Endometrium (tissue), 2 donors: ENCODE results near the gene ISCU.
"Not testable (repeated sequence)": the region's sequence is repeated elsewhere in the genome, so short reads cannot be mapped to it uniquely, and the experiment has no call there.

Experiments
- FAIRE-seq: peaks from 2 replicates; lab custom pipeline; 2012; peaks lifted over from hg19 to GRCh38; lab: Jason Lieb, UNC
- donor health status: control.
- donor health status: control.

Gene ISCU

DNA sequence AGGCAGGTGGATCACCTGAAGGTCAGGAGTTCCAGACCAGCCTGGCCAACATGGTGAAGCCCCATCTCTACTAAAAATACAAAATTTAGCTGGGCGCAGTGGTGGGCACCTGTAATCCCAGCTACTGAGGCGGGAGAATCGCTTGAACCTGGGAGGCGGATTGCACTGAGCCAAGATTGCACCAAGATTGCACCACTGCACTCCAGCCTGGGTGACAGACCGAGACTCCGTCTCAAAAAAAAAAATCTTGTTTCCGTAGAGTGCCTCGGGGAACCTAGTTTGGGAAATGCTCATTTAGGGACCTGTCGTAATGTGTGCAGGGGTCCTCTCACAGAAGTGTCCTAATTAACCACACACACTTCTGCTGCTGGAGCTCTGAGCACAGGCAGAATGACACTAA lies 28.1 kb downstream of the ISCU start:
- not testable (repeated sequence) for FAIRE-seq

DNA sequence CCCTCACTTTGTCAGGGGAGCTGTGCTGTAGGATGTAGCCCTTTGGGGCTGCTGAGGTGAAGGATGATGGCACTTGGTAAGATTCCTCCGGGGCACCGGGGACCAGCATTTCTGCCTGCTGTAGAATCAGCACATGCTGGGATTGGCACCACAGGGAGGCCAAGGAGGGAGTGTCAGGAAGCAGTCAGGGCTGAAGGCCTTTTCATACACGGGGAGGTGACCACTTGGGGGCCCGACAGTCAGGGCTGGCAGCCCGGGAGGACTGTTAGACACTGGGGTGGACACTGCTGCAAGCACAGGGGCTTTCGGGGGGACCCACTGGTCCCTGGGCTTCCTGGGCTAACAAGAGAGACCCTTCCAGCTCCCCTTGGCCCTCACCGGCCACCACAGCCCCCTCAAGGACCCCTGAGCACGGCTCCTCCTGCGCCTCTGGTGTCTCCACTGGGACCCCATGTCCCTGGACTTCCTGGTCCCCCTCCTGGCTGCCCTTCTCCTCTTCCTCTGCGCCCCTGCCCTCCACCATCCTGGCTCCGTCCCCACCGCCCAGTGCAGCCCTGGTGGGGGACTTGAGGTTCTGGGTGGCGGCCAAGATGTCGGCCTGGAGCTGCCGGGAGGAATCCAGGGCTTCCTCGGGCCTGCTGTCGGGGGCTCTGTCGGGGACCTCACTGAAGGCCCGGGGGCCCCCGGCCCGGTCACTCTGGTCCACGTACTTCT lies 29.0 kb downstream of the ISCU start:
- FAIRE-seq = no peak

DNA sequence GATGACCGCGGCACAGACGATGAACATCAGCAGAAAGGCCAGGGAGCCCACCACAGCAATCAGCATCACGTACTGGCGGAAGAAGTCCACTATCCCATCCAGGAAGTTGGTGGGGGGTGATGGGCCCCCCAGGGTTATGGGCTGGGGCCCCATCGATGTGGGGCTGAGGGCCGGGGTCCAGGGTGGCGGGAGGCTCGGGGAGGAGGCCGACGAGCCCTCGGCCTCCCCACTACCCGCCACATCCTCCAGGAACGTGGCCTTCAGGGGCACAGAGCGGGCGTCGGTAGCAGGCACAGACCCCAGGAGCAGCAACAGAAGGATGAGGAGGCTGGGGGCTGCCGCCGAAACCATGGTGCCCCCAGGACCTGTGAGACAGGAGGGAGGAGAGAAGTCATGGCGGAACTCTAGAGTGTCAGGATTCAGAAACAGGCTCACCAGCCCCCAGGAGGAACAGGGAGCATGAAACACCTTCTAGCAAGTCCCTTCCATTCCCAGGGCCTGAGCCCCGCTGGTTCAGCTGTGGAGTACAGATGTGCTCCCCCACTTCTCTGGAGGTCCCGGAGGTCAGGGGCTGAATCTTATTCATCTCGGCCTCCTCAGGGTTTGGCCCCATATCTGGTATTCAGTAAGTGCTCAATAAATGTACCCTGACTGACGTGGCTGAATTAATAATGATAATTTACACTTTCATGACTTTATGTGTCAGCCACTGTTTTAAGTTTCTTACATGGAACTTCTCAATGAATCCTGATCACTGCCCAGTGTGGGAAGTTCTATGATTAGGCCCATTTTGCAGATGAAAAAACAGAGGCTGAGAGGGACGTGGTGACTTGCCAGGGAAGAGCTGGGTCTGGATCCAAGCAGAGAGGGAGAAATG lies 29.9 kb downstream of the ISCU start:
- FAIRE-seq = no peak

DNA sequence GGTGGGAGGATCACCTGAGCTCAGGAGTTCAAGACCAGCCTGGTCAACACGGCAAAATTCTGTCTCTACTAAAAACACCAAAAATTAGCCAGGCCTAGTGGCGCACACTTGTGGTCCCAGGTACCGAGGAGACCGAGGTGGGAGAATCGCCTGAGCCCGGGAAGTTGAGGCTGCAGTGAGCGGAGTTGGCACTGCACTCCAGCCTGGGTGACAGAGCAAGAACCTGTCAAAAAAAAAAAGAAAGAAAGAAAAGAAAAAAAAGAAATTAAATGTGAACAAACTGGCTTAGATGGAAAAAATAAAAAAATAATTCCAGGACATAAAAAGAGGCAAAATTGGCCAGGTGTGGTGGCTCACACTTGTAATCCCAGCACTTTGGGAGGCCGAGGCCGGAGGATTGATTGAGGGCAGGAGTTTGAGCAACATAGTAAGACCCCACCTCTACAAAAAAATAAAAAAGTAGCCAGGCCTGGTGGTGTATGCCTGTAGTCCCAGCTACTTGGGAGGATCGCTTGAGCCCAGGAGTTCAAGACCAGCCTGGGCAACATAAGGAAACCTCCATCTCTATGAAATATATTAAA lies 32.0 kb downstream of the ISCU start:
- no peak for FAIRE-seq

DNA sequence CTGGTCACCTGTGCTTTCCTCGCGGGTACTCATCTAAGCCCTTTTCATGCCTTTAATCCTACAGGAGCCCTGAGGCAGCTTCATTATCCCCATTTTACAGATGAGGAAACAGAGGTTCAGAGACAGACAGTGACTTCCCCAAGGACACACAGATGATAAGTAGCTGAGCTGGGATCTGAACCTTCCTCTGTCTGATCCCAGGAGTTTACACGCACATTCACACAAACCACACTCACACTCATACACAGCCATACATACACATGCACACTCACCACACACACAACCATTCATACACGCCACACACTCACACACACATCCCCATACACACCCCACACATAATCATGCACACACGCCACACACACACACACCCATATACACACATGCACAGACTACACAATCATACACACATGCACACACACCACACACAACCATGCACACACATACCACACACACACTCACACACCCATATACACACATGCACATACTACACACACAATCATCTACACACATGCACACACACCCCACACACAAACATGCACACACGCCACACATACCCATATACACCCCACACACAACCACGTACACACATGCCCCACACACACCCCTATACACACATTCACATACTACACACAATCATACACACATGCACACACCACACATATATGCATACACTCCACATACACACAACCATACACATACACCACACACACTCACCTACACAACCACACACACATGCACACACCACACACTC lies 32.7 kb downstream of the ISCU start:
- no peak for FAIRE-seq

DNA sequence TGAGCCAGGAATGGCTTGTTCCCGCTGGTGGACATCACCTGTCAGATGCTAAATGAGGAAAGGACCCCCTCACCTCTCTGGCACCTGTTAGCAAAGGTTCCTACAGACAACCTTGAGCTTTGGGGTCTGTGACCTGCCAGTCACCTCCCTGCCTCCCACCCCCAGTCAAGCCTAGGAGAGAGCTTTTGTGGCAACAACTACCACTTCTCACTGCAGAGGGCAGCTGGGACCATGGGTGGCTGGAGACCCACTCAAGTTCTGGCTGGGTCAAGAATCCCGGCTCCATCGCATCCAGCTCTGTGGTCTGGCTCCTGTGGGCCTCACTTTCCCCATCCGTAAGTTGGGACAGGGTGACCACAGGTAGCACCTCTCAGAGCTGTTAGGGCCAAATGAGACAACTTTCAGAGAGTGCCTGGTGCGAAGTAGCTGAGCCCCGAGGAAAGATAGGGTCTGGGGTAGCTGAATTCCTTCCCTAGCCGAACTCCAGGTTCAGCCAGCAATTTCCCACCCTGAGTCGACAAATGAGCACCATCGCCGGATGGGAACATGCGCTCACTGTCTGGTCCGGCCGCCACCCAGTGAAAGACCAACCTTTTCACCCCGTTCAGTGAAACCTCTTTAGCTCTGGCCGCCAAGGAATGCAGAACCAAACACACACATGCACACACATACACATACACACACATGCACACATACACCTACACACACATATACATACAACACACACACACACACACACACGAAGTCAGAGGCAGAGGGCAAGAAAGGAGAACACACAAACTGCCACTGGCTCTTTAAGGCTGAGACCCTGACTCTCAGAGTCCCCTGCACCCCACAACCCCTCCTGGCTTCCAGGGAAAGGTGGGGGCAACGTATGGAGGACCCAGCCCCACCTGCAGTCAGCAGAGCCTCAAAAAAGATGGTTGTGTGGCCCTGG lies 33.6 kb downstream of the ISCU start:
- FAIRE-seq = no peak

DNA sequence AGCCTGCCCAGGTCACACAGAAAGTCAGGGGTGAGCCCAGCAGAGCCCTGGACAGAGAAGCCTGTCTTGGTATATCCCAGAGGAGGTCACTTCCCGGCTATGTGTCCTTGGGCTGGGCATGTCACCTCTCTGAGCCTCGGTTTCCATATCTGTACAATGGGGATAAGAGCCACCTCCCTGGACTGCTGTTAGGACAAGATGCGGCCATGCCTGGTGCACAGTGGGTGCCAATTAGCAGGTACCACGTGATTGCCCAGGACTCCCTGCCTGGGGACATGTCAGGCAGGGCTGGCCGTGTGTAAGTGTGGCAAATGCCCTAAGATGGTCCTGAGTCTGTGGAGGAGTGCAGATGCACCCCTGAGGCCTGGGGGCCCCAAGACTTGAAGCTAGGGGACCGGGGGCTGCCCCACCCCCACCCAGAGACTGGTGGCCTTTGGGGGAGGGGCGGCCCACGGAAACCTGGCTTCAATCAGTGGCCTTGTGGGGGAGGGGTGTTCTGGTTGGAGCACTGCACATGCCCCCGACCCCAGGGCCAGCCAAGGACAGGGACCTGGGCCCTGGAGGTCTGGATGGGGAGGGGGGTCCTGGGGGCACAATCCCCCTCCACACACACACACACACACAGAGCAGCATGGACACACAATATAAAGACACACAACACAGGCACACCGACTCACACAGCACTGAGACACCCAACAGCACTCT lies 34.6 kb downstream of the ISCU start:
- FAIRE-seq = no peak

DNA sequence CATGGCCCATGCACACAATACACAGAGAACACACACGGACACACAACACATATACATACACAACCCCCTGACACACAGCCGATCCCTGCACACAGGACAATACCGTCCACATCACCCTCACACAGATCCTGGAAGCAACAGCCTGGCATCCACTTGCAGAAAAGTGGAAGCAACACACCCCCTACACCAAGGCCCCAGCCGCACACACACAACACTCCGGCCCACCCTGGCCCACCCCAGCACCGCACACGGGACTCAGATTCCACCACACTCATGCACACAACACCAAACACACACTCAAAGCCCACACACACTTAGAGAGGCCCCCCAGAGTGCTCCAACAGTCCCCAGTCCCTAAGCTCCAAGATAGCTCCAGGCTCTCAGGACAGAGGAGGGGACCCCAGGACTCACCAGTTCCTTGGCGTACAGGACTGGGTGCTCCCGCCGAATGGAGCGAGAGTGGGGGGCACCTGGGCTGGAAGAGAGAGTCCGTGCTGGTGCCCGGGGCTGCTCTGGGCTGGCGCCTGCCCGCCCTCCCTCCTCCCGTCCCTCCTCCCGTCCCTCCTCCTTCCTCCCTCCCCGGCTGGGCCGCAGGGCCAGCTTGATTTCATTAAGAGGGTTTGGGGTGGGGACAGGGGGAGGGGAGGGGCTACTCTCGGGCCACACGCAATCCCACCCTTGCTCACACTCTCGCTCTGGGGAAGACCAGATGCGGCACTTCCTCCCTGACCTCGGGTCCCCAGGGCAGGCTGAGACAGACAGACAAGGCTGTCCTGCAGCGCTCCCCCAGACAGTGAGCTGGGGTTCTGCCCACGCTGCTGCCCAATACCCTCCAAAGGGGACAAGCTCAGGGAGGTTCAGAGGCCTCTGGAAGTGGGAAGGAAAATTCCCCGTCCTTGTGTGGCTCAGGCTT lies 35.4 kb downstream of the ISCU start, which contains the start of gene TMEM119:
TMEM119 (minus strand) TSS at position 526 of the 913 bp plus-strand sequence. CDS start 5,701 bp downstream, outside the sequence.
- no peak for FAIRE-seq

DNA sequence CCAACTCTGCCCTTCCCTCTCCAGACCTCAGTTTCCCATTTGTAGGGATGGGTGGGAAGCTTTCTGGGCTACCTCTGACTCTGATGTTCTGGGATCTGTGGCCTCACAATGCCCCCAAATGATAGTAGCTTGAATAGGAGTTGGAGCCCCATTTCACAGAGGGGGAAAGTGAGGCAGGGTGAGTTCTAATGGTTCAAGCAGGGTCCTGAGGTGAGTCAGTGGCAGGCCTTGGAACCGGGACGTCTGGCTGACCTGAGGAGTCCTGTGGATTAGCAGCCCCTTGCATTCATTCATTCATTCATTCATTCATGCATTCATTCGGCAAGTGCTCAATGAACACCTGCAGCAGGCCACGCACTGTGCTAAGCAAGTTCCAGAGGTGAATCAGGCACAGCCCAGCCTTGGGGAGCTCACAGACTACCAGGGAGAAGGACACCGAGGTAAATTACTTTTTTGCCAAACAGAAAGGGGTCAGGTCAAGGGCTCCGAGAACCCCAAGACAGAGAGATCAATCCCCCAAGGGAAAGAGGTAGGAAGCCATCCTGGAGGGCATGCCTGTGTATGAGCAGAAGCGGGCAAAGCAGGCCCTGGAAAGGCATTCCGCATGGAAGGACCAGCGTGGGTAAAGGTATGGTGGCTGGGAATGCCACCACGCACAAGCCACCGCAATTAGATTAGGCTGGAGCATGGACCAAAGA lies 36.3 kb downstream of the ISCU start:
- FAIRE-seq = no peak

DNA sequence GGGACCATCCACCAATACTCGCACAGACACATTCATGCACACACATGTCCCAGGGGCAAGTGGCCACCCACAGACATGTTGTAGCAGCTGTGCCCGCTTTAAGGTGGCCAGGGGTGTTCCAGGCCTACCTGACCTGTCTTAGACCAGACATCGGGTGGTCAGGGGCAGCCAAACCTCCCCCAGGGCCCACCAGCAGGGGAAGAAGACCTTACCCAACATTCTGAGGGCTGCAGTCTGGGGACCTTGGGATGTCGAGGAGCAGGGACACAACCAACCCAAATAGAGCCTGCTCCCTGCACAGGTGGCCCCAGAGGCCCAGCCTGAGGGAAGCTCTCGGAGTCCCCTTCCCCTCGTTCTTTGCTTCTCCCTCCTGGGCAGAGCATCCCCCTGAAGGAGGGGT lies 37.1 kb downstream of the ISCU start:
- no peak for FAIRE-seq

DNA sequence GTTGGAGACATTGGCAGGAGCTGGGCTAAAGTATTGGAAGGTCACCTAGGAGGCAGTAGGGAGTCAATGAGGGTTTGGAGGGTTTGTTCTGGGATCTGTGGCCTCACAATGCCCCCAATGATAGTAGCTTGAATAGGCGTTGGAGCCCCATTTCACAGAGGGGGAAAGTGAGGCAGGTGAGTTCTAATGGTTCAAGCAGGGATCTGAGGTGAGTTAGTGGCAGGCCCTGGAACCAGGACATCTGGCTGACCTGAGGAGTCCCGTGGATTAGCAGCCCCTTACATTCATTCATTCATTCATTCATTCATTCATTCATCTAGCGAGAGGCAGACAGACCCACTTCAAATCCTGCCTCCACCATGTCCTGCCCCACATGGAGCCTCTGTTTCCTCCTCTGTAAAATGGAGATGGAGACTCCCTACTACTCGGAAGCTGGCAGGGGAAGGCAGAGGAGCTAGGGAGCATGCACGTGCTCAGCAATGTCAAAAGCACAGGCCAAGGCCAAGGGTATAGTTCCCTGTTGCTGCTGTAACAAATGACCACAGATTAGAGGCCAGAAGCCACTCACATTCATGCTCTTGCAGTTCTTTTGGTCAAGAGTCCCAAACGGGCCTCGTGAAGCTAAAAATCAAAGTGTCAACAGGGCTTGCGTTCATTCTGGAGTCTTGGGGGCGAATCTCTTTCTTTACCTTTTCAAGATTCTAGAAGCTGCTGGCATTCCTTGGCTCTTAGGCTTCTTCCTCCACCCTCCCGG lies 37.7 kb downstream of the ISCU start:
- FAIRE-seq = no peak

DNA sequence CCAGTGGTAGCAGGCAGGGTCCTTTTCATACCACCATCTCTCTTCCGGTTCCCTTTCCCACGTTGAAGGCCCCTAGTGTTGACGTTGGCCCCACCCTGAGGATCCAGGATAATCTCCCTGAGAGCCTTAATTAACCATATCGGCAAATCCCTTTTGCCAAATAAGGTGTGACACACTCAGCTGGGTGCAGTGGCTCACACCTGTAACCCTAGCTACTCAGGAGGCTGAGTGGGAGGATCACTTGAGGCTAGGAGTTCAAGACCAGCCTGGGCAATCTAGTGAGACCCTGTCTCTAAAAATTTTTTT lies 38.3 kb downstream of the ISCU start:
- FAIRE-seq = no peak

DNA sequence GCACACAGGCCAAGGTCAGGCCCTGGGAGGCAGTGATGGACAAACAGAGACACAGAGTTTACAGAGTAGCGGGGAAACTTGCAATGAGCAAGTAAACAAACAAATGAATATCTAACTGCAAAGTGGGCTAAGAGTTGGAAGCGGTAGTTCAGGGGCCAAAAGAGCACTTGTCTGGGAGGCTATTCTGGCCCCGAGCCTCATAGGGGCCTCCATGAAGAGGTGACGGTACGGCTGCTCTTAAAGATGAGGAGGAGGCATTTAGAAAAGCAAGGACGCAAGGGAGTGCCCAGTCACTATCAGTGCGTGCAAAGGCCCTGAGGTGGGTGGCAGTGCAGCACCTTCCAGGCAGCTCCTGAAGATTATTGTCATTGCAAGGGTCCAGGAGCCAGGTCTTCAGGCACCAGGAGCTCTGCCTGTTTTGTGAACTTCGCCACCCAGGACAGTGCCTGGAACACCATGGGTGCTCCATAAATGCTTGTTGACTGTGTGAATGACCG lies 39.9 kb downstream of the ISCU start:
- FAIRE-seq = no peak

DNA sequence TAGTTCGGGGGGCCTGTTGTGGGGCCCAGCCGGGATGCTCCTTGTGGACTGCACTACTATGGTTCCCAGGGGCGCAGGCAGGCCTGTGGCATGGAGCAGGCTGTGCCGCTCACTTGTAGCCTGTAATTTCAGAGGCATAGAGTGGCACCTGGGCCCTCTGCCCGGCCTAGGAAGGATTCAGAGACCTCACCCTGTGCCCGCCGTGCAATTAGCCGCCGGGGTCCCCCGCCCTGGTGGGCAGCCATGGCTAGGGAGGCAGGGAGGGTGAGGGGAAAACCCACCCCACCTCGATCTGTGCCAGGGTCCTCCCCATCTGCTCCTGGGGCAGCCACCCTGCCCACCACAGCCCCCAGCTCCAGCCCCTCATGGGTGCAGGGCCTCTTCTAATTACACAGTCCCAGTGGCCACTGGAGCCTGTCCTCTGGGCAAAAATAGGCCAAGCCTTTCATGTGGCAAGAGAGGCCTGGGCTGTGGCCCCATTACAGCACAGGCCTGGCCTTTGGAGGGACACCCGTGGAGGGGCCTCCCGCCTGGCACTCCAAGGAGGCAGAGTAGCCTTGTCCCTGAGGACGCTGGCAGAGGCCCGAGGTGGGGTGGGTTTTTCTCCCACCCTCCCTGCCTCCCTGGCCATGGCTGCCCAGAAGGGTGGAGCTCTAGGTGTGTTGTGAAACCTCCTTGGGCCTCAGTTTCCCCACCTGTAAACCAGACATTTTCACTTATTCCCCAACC lies 40.7 kb downstream of the ISCU start:
- no peak for FAIRE-seq

DNA sequence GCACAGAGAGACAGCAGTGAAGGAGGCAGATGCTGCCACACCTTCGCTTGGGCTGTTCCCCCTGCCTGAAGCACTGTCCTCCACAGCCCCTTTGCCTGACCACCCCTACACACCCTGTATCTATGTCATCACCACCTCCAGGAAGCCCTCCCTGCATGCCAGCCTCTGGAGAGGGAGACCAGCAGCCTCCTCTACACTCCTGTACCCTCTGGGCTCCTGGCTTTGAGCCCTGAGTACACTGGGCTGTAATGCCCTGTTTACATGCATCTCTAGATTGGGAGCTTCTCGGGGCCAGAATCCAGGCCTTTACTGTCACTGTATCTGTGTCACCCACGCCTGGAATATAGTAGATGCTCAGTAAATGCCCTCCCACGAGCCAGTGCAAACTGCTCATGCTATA lies 41.3 kb downstream of the ISCU start:
- FAIRE-seq = no peak

DNA sequence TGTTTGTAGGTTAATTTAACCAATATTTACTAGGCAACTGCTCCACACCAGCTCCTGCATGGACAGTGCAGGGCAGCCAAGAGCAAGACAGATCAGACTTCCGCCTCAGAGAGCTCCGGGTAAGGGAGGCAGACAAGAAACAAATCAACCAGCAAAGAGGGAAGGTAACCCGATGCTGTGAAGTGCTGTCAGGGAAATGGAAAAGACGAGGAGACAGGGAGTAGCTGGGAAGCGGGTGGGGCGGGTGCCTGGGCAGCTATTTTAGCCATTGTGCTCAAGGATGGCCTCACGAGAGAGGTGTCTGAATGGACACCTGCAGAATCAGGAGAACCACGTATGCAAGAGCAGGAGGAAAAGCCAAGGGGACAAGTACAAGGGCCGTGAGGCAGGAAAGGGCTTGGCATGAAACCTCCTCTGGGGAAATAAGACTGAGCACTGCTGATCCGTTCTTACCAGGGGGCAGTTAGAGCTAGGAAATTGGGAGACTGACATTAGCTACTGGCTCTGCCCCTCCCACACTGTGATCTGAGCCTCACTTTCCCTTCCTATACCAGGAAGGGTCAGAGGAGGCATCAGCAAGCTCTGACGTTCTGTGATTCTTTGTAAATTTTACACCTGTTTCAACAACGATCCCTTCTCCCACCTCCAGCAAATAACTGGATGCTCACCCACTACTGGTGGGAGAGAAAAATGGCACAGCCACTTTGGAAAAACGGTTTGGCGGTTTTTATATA lies 42.0 kb downstream of the ISCU start:
- no peak for FAIRE-seq
